PC-3 (cell line): ENCODE results near the gene LRIG3. TPM values are rescaled to one million over a fixed set of nuclear protein-coding genes. Genes with fewer than 3 reads are reported as not detected.

ENCODE experiments used
- ATAC-seq: fragments of 200-7000 bp; cut with Tn5 transposase; 2 replicates; pipeline ENCODE4 v1.9.1; 2020; ENCODE audit warnings: mild to moderate bottlenecking, moderate library complexity
- BruUV-seq: library from RNA; stranded (reverse); fragments of 400-500 nt; replicated peaks from 2 replicates; lab custom pipeline; 2021; lab: Mats Ljungman, UMichigan
- CTCF ChIA-PET: fragments of 300-600 bp; sonication (Branson Sonifier 250); formaldehyde crosslinking; loops from one replicate; lab custom pipeline; 2022; ENCODE audit warnings: antibody characterized with exemption; lab: Charles Lee
- POLR2A ChIA-PET: fragments of 300-600 bp; sonication (Branson Sonifier 250); formaldehyde crosslinking; loops from one replicate; lab custom pipeline; 2022; ENCODE audit warnings: antibody characterized with exemption; ENCODE audit not compliant: unreplicated experiment; lab: Charles Lee
- DNase-seq: peaks from one replicate; pipeline ENCODE4 v3.0.0-alpha.2; 2015
- H2AFZ ChIP-seq: fragments of 300-600 bp; sonication (generic); 2 replicates; pipeline ENCODE4 v1.6.0; 2016; ENCODE audit warnings: antibody characterized with exemption, low read length
- H3F3A ChIP-seq: fragments of 300-600 bp; sonication (generic); one replicate; pipeline ENCODE4 v1.6.0; 2017; ENCODE audit warnings: antibody characterized with exemption, low read length, control low read depth, mild to moderate bottlenecking; ENCODE audit not compliant: unreplicated experiment
- H3K27ac ChIP-seq: fragments of 300-600 bp; sonication (generic); 2 replicates; pipeline ENCODE4 v1.5.1; 2016; ENCODE audit warnings: mild to moderate bottlenecking, low read length
- H3K27me3 ChIP-seq: fragments of 300-600 bp; sonication (generic); 2 replicates; pipeline ENCODE4 v1.6.1; 2016; ENCODE audit warnings: low read length, mixed read lengths
- H3K36me3 ChIP-seq: fragments of 300-600 bp; sonication (generic); 2 replicates; pipeline ENCODE4 v1.6.1; 2016; ENCODE audit warnings: low read depth, mixed run types, low read length, mixed read lengths
- H3K4me1 ChIP-seq: fragments of 300-600 bp; sonication (generic); 2 replicates; pipeline ENCODE4 v1.5.1; 2016; ENCODE audit warnings: low read length; ENCODE audit not compliant: insufficient read depth
- H3K4me2 ChIP-seq: fragments of 300-600 bp; sonication (generic); 2 replicates; pipeline ENCODE4 v1.6.0; 2016; ENCODE audit warnings: low read length
- H3K4me3 ChIP-seq: fragments of 300-600 bp; sonication (generic); 2 replicates; pipeline ENCODE4 v1.5.1; 2016; ENCODE audit warnings: mild to moderate bottlenecking, low read length, mixed read lengths
- H3K79me2 ChIP-seq: fragments of 300-600 bp; sonication (generic); 2 replicates; pipeline ENCODE4 v1.6.1; 2017; ENCODE audit warnings: low read length, mixed read lengths
- H3K9ac ChIP-seq: fragments of 300-600 bp; sonication (generic); 2 replicates; pipeline ENCODE4 v1.6.0; 2016; ENCODE audit warnings: mild to moderate bottlenecking, low read length
- H3K9me2 ChIP-seq: fragments of 300-600 bp; sonication (generic); replicated peaks from 2 replicates; pipeline ENCODE4 v1.6.1; 2016; ENCODE audit warnings: mixed run types, low read length, mixed read lengths
- H3K9me3 ChIP-seq: fragments of 300-600 bp; sonication (generic); 2 replicates; pipeline ENCODE4 v1.6.1; 2016; ENCODE audit warnings: low read length, mixed read lengths
- H4K20me1 ChIP-seq: fragments of 300-600 bp; sonication (generic); 2 replicates; pipeline ENCODE4 v1.6.1; 2016; ENCODE audit warnings: low read length, mixed read lengths
- CTCF ChIP-seq: fragments of 300-600 bp; sonication (generic); conservative IDR thresholded peaks from 2 replicates; pipeline ENCODE4 v1.5.1; 2017; ENCODE audit warnings: antibody characterized with exemption, low read depth, mild to moderate bottlenecking, low read length
- EZH2 ChIP-seq: fragments of 300-600 bp; sonication (generic); IDR thresholded peaks from one replicate; pipeline ENCODE4 v1.6.1; 2017; ENCODE audit warnings: antibody characterized with exemption, mild to moderate bottlenecking, low read length; ENCODE audit not compliant: unreplicated experiment
- EZH2phosphoT487 ChIP-seq: fragments of 300-600 bp; sonication (generic); IDR thresholded peaks from 2 replicates; pipeline ENCODE4 v1.6.1; 2018; ENCODE audit warnings: mild to moderate bottlenecking, antibody characterized with exemption, low read length, borderline replicate concordance
- intact Hi-C: fragments of 100-400 bp; cut with micrococcal nuclease; formaldehyde crosslinking; loops from 2 replicates; pipeline ENCODE4 v1.9.0; 2023
- total RNA-seq: library from RNA; depleted of rRNA; stranded (reverse); fragments of >200 nt; gene quantifications from 2 replicates; pipeline ENCODE4 v1.2.3, GENCODE V29; 2014

LRIG3 gene
- total RNA-seq, 1 experiment from 2014 or later = 8.6 TPM

- H3K4me3 ChIP-seq = no peak overlapping the region
- H3K27ac ChIP-seq = no peak overlapping the region
- intact Hi-C loops = no loop called here
- no peak overlapping the region for H3K4me2 ChIP-seq
- TF ChIP-seq CTCF = no peak
- no peak for TF ChIP-seq EZH2
- no peak for TF ChIP-seq EZH2phosphoT487
- ChIA-PET POLR2A (no interaction called here), CTCF (no interaction called here)
- no peak overlapping the region for H3K9ac ChIP-seq
- H3K36me3 ChIP-seq = no peaks in the 10 kb centered on the region
- H3F3A ChIP-seq = no peaks in the 10 kb centered on the region
- no peaks in the 10 kb centered on the region for H3K79me2 ChIP-seq
- no TSS peak for BruUV-seq
- H2AFZ ChIP-seq = no peak overlapping the region
- H3K27me3 ChIP-seq = no peaks in the 10 kb centered on the region
- DNase-seq (no peak), ATAC-seq (no peak)
- no peaks in the 10 kb centered on the region for H3K9me3 ChIP-seq
- no peaks in the 10 kb centered on the region for H3K4me1 ChIP-seq
- H3K9me2 ChIP-seq = no peaks in the 10 kb centered on the region
- no peaks in the 10 kb centered on the region for H4K20me1 ChIP-seq
Observed at GRCh38 chr12:58959639-58960300, 39.5 kb upstream of the LRIG3 start.

GRCh38 chr12:58957298-58957697 lies 37.0 kb upstream of the LRIG3 start:
- CTCF ChIA-PET = no interaction called here
- no peak for DNase-seq

More at GRCh38 chr12:58957298-58957697, 37.0 kb upstream of the LRIG3 start:
- H3K9ac ChIP-seq = no peak overlapping the region
- H4K20me1 ChIP-seq = no peaks in the 10 kb centered on the region
- H3K27ac ChIP-seq = no peak overlapping the region
- no peaks in the 10 kb centered on the region for H3K79me2 ChIP-seq
- no peaks in the 10 kb centered on the region for H3K9me2 ChIP-seq
- H3K36me3 ChIP-seq = no peaks in the 10 kb centered on the region
- H3K9me3 ChIP-seq = no peaks in the 10 kb centered on the region
- intact Hi-C loops = no loop called here
- H3K4me1 ChIP-seq = no peaks in the 10 kb centered on the region
- no peak overlapping the region for H3K4me2 ChIP-seq
- H3K4me3 ChIP-seq = no peak overlapping the region
- POLR2A ChIA-PET = interaction anchor here (0.6 kb wide), 1 partner anchor 965 kb away, joined by 3 read pairs; no protein-coding TSS in a partner anchor
- H2AFZ ChIP-seq = no peak overlapping the region
- no peak for ATAC-seq
- TF ChIP-seq EZH2phosphoT487 = no peak
- no peak for TF ChIP-seq EZH2
- no peak for TF ChIP-seq CTCF
- no peaks in the 10 kb centered on the region for H3K27me3 ChIP-seq
- H3F3A ChIP-seq = no peaks in the 10 kb centered on the region
- BruUV-seq = no TSS peak
